HG03342 (cell line): ENCODE measurements around the gene MYCBP.
"Not testable (repeated sequence)": the region's sequence is repeated elsewhere in the genome, so short reads cannot be mapped to it uniquely, and the experiment has no call there.

Experiments used
- ATAC-seq: cut with Tn5 transposase; IDR thresholded peaks from one replicate; pipeline ENCODE4 v1.9.1; 2021; ENCODE audit warnings: mild to moderate bottlenecking, moderate library complexity; ENCODE audit not compliant: unreplicated experiment

Gene MYCBP

DNA sequence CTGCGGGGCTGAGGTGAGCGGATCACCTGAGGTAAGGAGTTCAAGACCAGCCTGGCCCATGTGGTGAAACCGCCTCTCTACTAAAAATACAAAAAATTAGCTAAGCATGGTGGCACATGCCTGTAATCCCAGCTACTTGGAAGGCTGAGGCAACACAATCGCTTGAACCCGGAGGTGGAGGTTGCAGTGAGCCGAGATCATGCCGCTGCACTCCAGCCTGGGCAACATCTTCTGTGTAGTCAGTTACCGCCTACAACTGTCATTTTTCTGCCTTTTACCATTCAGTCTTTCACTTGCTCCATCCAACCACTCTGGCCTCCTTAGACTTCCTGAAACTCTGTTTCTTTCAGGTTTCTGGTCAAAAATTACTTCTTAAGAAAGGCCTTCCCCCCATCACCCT is 2.2 kb downstream of the MYCBP start:
- no peak for ATAC-seq

DNA sequence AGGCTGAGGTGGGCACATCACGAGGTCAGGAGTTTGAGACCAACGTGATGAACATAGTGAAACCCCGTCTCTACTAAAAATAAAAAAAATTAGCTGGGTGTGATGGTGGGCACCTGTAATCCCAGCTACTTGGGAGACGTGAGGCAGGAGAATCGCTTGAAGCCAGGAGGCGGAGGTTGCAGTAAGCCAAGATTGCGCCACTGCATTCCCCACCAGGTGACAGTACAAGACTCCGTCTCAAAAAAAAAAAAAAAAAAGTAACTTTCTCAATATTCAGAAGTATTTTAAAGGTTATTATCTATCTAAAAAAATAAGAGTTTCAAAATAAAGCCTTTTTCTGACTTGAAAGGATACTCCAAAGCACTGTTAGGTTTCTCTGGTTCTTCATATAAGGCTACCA is 5.9 kb downstream of the MYCBP start:
- no peak for ATAC-seq

DNA sequence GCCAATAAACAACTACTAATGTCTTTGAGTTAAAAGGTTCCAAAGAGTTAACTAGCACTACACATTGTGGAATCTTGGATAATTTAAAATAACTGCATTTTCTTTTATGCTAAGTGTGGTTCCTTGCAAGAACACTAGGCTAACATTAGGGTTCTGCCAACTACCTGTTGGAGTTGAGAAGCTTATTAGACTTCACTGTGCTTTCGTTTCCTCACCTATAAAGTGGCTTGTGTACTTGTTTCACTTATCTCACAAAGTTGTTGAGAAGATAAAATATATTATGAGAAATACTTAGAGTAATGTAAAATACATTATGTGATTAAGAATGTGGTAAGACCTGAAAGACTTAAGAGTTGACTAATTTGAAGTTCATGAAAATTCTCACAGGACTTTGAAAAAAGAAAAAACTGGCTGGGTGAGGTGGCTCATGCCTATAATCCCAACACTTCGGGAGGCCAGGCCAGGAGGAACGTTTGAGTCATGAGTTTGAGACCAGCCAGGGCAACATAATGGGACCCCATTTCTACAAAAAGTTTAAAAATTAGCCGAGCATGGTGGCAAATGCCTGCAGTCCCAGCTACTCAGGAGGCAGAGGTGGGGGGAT is 7.9 kb downstream of the MYCBP start:
- no peak for ATAC-seq

DNA sequence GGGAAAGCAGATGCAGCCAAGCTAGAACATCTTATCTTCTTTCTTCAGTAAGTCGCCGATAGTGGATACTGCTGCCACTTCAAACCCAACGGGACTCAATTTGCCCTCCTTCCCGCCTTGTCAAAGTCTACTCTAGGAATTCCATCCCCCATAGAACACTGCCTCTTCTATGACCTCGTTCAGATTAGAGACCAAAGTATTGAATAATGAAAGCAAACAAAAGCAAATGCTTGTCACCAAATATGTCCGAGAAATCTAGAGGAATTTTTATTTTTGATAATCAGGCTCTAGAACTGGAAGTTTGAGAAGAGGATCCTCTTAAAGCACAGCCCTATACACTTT is 12.7 kb downstream of the MYCBP start:
- ATAC-seq, result no peak

DNA sequence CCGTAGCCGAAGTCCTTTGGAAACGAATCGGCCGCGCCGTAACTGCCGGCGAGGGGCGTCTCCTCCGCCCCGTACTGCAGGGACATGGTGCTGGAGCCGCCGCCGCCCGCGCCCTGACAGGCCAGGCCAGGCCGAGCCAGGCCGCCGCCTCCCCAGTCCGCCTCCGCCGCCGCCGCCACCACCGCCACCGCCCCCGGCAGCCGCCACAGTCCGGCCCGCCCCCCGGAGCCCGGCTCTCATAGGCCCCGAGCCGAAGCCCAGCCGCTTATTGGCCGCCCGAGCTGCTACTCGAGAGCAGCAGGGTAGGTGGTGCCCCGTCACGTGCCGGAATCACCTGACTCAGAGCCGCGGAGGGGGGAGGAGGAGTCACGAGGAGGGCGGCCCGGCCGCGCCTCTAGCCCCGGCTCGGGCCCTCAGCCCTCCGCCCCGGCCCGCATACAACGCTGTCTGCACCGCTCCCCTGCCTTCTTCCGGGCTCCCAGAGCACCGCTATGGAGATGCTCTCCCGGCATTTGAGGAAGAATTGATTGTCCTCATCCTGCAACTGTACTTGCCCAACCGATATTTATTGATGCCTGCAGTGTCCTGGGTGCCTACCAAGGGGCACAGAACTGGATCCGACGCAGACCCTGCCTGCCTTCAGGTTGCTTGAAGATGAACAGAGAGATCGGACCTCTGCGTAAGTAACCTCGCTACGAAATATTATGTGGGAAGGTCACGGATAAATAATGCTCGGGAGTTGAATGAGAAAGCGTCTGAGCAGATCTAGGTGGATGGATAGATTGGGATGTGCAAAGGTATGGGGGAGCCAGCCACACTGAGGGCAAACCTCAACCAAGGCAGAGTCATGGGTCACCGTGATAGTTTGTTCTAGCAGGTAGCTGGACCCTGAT is 13.3 kb downstream of the MYCBP start, which contains the start of gene RRAGC:
Gene RRAGC (minus strand): TSS at position 212 of the 893 bp plus-strand sequence. CDS start 126 bp downstream, at position 86.
- peak; percentile 95 for ATAC-seq

DNA sequence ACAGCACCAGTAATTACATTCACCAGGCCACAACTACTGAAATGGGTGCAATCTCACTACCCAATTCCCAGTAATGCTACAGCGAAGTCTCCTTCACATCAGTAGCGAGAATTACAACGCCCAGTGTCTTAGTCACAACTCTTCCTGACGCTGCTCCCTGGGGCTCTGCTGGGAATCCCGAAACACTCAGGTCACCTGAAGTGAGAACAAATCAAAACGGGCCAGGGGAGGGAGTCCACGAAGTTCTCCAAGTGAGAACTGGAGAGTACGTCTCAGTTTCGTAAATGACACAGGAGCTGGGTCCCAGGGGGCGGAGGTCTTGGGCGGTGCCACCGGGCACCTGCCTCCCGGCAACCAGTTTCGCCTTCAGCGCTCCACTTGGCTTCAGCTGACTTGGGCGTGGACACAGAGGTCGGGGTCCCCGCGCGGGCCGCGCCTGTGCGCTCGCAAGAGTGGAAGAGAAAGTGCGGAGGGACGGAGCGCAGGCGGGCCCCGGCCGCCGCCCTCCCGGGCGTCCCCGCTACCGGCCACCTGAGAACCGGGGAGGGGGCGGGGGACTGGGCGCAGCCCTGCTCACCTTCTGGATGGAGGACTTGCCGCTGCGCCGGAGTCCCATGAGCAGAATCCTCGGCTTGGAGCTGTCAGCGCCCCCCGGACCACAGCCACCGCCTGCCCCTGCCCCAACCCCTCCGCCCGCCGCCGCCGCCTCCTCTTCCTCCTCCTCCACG is 14.2 kb downstream of the MYCBP start:
- peak; percentile 31 for ATAC-seq

DNA sequence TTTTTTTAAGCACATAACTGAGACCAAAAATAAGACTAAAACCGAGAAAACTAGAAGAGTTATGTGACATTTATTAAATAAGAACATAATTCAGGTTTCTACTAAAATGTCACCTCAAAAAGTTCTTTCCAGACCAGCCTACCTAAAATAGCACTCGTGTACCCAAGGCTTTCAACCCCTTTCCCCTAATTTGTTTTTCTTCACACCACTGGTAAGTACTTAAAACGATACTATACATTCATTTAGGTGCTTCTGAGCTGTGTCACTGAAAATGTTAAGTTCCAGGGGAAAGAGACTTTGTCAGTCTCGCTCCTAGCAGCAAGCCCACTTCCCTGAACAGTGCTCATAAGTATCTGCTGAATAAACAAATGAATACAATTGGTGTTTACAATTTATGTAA is 20.4 kb downstream of the MYCBP start:
- no peak for ATAC-seq

DNA sequence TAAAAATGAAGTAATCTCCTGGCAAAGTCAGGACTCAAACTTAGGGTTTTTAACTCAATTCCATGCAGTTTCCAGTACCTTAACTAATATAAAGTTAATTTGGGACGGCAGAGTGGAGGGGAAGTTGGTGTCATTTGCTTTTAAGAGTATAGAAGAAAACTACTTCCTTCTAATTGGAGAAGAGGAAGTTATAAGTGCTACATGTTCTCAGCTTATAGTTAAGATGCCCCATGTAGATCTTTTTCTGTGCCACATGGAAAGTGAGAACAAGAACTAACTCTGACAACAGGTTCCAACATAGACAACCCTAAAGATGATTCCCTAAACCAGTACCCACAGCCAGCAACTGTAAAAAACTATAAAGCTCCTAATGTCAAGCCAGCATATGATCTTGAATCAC is 25.1 kb downstream of the MYCBP start:
- ATAC-seq, result no peak

DNA sequence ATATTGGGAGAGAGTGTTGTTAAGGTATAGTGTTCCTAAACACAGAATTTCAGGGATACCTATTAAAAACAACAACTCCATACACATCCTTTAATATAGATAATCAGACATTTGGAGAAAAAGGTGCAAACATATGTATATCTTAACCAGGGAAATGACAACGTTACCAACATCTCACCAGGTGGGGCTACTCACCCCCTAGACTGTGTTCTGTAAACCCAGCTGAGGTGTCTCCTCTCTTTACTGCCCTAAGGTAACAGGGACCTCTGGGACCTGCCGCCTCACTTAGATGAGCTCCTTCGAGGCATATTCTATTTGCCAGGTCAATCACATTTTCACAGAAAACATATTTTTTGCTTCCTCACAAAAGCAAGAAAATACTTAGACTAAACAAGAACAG is 26.9 kb downstream of the MYCBP start:
- no peak for ATAC-seq

DNA sequence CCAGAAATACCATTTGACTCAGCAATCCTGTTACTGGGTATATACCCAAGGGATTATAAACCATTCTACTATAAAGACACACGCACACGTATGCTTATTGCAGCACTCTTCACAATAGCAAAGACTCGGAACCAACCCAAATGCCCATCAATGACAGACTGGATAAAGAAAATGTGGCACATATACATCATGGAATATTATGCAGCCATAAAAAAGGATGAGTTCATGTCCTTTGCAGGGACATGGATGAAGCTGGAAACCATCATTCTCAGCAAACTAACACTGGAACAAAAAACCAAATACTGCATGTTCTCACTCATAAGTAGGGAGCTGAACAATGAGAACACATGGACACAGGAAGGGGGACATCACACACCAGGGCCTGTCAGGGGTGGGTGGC is 28.1 kb downstream of the MYCBP start:
- ATAC-seq, result not testable (repeated sequence)

DNA sequence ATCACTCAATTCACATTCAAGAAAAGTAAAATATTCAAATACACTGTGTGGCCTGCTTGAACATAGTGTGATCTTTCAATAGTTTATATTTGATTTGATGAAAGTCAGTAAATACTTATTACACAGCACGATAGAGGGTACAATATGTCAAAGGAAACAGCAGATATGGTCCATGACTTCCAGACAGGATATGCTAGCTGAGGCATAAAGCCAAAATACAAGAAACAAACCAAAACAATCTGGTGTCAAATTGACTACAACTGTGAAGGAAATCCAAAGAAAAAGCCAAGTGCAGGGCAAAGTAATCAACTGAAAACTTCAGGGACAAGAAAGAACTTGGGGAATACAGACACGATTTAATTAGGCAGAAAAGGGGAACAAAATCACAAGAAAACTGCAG is 32.9 kb downstream of the MYCBP start:
- no peak for ATAC-seq

DNA sequence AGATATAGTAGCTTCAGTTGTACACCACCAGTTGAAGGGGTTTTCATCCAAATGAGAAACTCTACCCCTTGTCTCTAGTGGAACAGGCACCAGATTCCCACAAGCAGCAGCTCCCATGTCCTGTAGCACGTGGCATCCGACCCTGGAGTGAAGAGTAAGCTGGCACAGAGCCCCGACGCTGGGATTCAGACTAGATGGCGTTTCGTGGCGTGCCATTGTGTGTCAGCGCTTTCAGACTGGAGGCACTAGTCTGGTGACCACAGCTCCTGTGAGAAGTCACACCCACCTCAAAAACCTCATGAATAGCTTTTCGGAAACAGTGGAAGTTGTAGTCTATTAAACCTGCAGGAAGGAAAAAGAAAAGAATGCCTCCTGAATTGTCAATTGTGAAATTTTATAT is 33.8 kb downstream of the MYCBP start:
- no peak for ATAC-seq

DNA sequence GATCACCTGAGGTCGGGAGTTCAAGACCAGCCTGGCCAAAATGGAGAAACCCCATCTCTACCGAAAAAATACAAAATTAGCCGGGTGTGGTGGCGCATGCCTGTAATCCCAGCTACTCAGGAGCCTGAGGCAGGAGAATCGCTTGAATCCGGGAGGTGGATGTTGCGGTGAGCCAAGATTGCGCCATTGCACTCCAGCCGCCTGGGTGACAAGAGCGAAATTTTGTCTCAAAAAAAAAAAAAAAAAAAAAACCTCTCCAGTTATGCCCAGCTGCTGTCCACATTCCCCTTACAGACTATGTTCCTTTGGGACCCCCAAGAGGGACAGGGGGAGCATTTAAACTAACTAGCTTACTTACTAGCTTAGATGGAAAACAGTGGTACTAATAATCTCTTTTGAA is 36.8 kb downstream of the MYCBP start:
- ATAC-seq, result not testable (repeated sequence)

DNA sequence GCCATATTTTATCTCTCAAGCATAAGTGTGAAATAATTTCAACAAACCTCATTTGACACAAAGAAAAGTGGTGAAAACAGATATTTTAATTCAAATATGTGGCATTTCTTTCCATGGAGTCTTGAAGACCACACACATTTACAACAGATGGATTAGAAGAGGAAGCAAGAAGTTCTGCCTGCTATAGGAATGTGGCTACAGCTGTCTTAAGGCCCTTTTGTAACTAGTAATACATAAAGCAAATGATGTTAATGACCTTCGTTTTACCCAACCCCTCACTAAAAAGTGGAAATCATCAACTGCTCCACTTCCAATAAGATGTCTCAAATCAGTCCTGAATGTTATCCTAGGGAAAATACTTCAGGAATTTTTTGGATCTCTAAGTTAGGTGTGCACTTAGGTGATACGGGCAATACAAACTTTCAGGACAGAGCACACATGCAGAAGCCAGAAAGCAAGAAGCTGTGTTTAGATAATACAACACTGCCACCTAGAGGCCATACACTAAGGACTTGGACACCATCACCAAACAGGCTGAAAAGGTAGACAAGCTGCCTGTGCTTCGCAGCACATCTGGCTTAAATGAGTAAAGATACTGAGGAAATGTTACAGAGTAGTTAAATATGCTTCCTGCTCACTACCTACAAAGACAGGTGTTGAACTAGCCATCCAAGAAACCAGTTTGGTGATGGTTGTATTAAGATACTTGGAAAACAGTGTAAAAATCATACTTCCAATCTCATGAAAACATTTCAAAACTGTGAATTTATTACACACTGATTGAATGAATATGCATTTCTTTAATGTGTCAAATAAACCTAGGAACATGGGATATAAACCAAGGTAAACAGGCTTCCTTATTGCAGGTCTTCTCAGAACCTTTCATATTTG is 38.0 kb downstream of the MYCBP start:
- ATAC-seq, result no peak

DNA sequence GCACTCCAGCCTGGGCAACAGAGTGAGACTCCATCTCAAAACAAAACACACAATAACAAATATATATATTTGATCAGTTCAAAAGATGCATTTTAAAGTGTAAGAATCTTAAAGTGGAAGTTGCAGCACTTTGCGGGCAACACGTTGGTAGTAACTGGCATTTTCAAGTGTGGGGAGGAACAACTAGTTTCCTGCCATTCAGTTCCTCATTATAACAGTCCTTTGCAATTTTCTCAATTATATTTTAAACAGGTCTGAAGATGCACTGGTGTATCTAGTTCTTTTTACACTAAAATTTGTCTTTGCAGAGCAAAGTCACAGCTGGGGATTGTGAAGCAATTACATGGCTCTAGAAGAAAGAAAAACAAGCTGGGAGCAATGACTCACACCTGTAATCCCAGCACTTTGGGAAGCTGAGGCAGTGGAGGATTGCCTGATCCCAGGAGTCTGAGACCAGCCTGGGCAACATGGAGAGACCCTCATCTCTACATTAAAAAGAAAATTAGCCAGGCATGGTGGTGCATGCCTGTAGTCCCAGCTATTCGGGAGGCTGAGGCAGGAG is 38.8 kb downstream of the MYCBP start:
- ATAC-seq, result no peak

DNA sequence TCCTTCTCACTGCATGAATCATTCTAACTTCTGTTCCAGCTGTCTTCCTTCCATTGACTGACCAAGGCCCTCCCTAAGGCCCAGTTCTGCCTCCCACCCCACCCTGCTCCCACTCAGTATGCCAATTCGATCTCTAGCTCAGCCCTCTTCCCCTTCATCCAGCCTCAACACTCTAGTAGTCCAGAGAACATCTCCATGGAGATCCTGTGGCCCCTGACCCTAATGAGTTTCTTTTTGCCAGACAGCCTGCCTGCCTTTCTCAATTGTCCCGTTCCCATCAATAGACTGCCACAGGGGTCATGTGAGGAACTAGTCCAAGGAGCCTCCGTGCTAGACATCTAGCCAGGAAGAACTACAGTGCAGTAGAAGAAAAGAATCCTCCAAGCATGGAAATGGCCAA is 40.0 kb downstream of the MYCBP start:
- no peak for ATAC-seq

DNA sequence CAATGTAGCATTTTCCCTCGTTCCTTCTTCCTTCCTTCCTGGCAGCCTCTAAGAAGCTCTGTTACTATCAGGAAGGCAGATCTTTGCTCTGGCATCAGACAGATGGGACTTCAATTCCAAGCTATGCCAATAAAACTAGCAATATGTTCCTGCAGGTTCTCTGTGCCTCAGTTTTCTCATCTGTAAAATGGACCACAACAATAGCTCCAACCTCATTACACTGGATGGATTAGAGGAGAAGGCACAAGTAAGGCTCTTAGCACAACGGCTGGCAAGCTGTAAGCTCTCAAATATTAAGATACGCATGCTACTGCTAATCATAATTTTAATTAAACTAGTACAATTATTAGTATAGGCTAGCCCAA is 40.8 kb downstream of the MYCBP start:
- ATAC-seq, result no peak

DNA sequence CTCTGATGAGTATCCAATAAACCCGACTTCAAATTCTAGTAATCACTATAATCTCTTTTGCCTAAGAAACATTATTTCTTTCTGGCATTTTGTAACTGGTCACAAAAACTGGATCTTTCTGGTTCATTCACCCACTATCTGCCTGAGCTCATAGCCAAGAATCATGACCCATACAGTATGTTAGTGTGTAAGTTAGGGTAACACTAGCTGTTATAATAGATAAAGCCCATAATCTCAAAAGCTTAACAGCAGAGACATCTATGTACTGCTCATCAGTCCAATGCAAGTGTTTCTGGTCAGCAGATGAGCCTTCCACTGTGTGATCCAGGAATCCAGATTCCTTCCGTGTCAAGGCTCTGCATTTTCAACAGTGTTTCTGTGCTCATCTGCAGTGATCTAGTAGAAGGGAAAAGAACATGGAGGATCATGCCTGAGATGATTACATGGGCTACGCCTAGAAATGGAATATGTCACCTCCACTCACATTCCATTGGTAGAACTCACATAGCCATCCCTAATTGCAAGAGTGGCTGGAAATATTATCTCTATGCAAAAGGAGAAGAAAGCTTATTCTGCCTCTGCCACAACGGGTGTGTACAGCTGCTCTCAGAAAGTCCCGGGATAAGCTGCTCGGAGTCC is 41.3 kb downstream of the MYCBP start:
- no peak for ATAC-seq

DNA sequence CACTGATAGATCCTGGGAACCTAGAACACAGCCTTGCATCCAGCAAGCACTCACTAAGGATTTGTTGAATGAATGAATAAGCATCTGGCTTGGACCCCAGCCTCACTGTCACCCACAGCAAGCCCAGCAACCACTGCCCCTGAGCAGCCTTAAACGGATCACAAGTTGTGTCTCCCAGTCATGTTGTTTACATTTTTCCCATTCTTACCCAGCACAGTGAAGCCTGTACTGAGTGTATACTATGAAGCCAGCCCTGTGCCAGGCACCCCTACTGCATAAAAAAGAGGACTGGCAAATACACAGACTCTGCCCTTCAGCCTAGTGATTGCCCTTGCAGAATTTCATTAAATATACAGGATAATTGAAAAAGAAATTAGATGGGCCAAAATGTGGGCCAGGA is 43.8 kb downstream of the MYCBP start:
- no peak for ATAC-seq

DNA sequence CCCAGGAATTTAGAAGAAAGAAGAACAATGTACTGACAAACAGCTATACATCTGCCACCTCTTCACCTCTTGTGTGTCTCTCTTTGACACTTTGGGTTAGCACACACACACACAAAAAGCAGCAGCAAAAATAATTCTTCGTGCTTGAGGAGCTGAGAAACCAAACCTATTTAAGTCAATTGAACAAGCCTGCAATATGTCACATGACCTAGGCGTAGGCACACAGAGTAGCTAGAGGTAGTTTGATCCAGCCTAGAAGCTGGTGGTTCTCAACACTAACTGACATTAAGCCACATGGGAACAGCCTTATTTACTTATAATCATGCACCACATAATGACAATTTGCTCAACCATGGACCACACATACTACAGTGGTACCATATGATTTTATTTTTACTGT is 45.8 kb downstream of the MYCBP start:
- no peak for ATAC-seq
